Liver (tissue), 9 donors: ENCODE results near the gene RALGAPA2. TPM values are rescaled to one million over a fixed set of nuclear protein-coding genes. Genes with fewer than 3 reads are reported as not detected.

Experiments
- DNase-seq: peaks from one replicate; pipeline ENCODE4 v3.0.0-alpha.2; 2017; ENCODE audit warnings: low spot score
- H3K27ac ChIP-seq, 2 donors: one replicate each; pipeline ENCODE4 v1.7.0; 2013; ENCODE audit warnings: inconsistent platforms in 2 of 2, low read length in 2 of 2, control low read depth in 1 of 2, low read depth in 1 of 2, mild to moderate bottlenecking in 1 of 2
- H3K27me3 ChIP-seq, 4 donors: one replicate each; pipeline versions ENCODE4 v1.6.1 to v1.7.0; 2013; ENCODE audit warnings: low read length in 3 of 4, inconsistent platforms in 1 of 4, mild to moderate bottlenecking in 1 of 4, moderate library complexity in 1 of 4; ENCODE audit not compliant: control insufficient read depth in 4 of 4, insufficient read depth in 4 of 4
- H3K36me3 ChIP-seq, 4 donors: one replicate each; pipeline versions ENCODE4 v1.6.1 to v1.7.0; 2013; ENCODE audit warnings: low read length in 3 of 4, mild to moderate bottlenecking in 3 of 4, low read depth in 1 of 4, moderate library complexity in 1 of 4; ENCODE audit not compliant: control insufficient read depth in 4 of 4, insufficient read depth in 3 of 4
- H3K4me1 ChIP-seq, 4 donors: one replicate each; pipeline versions ENCODE4 v1.6.1 to v1.7.0; 2013; ENCODE audit warnings: low read length in 3 of 4, mild to moderate bottlenecking in 3 of 4, moderate library complexity in 1 of 4; ENCODE audit not compliant: control insufficient read depth in 4 of 4, insufficient read depth in 4 of 4
- H3K4me3 ChIP-seq, 3 donors: one replicate each; pipeline versions ENCODE4 v1.6.1 to v1.7.0; 2013; ENCODE audit warnings: low read length in 3 of 3, control low read depth in 1 of 3, low read depth in 1 of 3, mild to moderate bottlenecking in 1 of 3
- H3K9ac ChIP-seq, 2 donors: one replicate each; pipeline ENCODE4 v1.7.0; 2013; ENCODE audit warnings: low read length in 2 of 2, mild to moderate bottlenecking in 2 of 2, moderate library complexity in 2 of 2, control low read depth in 1 of 2, low read depth in 1 of 2
- H3K9me3 ChIP-seq, 4 donors: one replicate each; pipeline versions ENCODE4 v1.6.1 to v1.7.0; 2013; ENCODE audit warnings: low read length in 3 of 4; ENCODE audit not compliant: control insufficient read depth in 4 of 4
- CTCF ChIP-seq: fragments of 150-350 bp; IDR thresholded peaks from 2 replicates; pipeline ENCODE4 v1.5.1; 2017; ENCODE audit warnings: improper control_type of control experiment, low read depth, low read length; ENCODE audit not compliant: missing input control
- EGR1 ChIP-seq, 2 donors: IDR thresholded peaks; 2 replicates each; pipeline ENCODE4 v1.6.1; 2016 to 2018; ENCODE audit warnings: antibody characterized with exemption in 2 of 2, low read depth in 2 of 2
- FOXA1 ChIP-seq: IDR thresholded peaks from 2 replicates; pipeline ENCODE4 v1.6.1; 2016; ENCODE audit warnings: antibody characterized with exemption
- FOXA2 ChIP-seq: IDR thresholded peaks from 2 replicates; pipeline ENCODE4 v1.6.1; 2016; ENCODE audit warnings: antibody characterized with exemption
- GABPA ChIP-seq, 2 donors: IDR thresholded peaks in 1 of 2; conservative IDR thresholded peaks in 1 of 2; 2 replicates each; pipeline ENCODE4 v1.6.1; 2016; ENCODE audit warnings: antibody characterized with exemption in 2 of 2, mild to moderate bottlenecking in 1 of 2, moderate library complexity in 1 of 2
- HNF4A ChIP-seq, 2 donors: conservative IDR thresholded peaks; 2 replicates each; pipeline ENCODE4 v1.6.1; 2016; ENCODE audit warnings: antibody characterized with exemption in 2 of 2, mild to moderate bottlenecking in 2 of 2
- HNF4G ChIP-seq: IDR thresholded peaks from 2 replicates; pipeline ENCODE4 v1.6.1; 2016; ENCODE audit warnings: antibody characterized with exemption
- JUND ChIP-seq, 2 donors: IDR thresholded peaks; 2 replicates each; pipeline ENCODE4 v1.6.1; 2016; ENCODE audit warnings: antibody characterized with exemption in 2 of 2
- MAX ChIP-seq: IDR thresholded peaks from 2 replicates; pipeline ENCODE4 v1.6.1; 2016; ENCODE audit warnings: antibody characterized with exemption
- NR2F2 ChIP-seq: IDR thresholded peaks from 2 replicates; pipeline ENCODE4 v1.6.1; 2016; ENCODE audit warnings: antibody characterized with exemption
- RAD21 ChIP-seq, 2 donors: IDR thresholded peaks; 2 replicates each; pipeline ENCODE4 v1.6.1; 2016; ENCODE audit warnings: antibody characterized with exemption in 2 of 2, mild to moderate bottlenecking in 2 of 2
- REST ChIP-seq: IDR thresholded peaks from 2 replicates; pipeline ENCODE4 v1.6.1; 2016; ENCODE audit warnings: antibody characterized with exemption, mild to moderate bottlenecking
- RXRA ChIP-seq, 2 donors: IDR thresholded peaks; 2 replicates each; pipeline ENCODE4 v1.6.1; 2017 to 2018; ENCODE audit warnings: antibody characterized with exemption in 2 of 2, mild to moderate bottlenecking in 1 of 2
- SP1 ChIP-seq: IDR thresholded peaks from 2 replicates; pipeline ENCODE4 v1.6.1; 2018; ENCODE audit warnings: antibody characterized with exemption, mild to moderate bottlenecking
- TAF1 ChIP-seq: conservative IDR thresholded peaks from 2 replicates; pipeline ENCODE4 v1.6.1; 2016; ENCODE audit warnings: antibody characterized with exemption, mild to moderate bottlenecking
- YY1 ChIP-seq: IDR thresholded peaks from 2 replicates; pipeline ENCODE4 v1.6.1; 2016; ENCODE audit warnings: antibody characterized with exemption, mild to moderate bottlenecking
- WGBS: extraction: QIAGEN DNeasy Blood & Tissue Kit; methylation state at CpG from one replicate; pipeline ENCODE4 v1.1.7; 2013; 5-methylcytosine and 5-hydroxymethylcytosine counted together
- polyA plus RNA-seq, 2 donors: library from polyadenylated mRNA; stranded (reverse) in 1 of 2; unstranded in 1 of 2; fragments of 200-250 nt in 1 of 2; fragments of >200 nt in 1 of 2; fragmentation: Nextera tagmentation in 1 of 2; extraction: Ambion mirVana in 1 of 2; gene quantifications; one replicate each; pipeline versions ENCODE4 v1.2.1 to v1.2.3, GENCODE V29; 2013 to 2015
- total RNA-seq, 2 donors: library from RNA; depleted of rRNA; stranded (reverse); fragments of >200 nt; gene quantifications; one replicate each; pipeline ENCODE4 v1.2.3, GENCODE V29; 2014
- TF ChIP-seq, protein P1 (sequence below): IDR thresholded peaks from 2 replicates; pipeline ENCODE4 v1.6.1; 2016; ENCODE audit warnings: antibody characterized with exemption
- TF ChIP-seq, protein P2 (sequence below): IDR thresholded peaks from 2 replicates; pipeline ENCODE4 v1.6.1; 2016; ENCODE audit warnings: antibody characterized with exemption
- donor health status: healthy.
- donor health status: healthy.
- donor health status: healthy.
- donor health status: healthy.
- donor health status: healthy.

The RALGAPA2 gene
- total and polyA plus RNA-seq, 4 donors, result 14.8 to 89.9 (median 25.1) TPM

DNA sequence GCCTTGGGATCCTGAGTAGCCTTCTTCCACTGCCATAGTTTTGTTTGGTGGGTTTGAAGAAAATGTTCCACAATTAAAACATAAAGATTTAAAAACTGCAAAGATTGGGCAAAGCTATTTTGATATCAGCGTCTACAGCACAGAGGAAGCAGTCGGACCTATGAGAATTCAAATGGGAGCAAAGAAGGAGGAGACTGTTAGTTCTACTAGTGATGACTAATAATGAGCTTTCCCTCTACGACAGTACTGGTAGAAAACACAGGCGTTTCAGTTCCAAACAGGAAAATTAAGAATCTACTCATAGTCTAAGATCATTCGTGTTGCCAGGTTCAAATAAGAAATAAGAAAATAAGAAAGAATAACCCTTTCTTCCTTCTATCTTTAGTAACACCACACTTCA is 223.4 kb downstream of the RALGAPA2 start:
- TF ChIP-seq, protein P1, sequence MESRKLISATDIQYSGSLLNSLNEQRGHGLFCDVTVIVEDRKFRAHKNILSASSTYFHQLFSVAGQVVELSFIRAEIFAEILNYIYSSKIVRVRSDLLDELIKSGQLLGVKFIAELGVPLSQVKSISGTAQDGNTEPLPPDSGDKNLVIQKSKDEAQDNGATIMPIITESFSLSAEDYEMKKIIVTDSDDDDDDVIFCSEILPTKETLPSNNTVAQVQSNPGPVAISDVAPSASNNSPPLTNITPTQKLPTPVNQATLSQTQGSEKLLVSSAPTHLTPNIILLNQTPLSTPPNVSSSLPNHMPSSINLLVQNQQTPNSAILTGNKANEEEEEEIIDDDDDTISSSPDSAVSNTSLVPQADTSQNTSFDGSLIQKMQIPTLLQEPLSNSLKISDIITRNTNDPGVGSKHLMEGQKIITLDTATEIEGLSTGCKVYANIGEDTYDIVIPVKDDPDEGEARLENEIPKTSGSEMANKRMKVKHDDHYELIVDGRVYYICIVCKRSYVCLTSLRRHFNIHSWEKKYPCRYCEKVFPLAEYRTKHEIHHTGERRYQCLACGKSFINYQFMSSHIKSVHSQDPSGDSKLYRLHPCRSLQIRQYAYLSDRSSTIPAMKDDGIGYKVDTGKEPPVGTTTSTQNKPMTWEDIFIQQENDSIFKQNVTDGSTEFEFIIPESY, result no peak
- TF ChIP-seq GABPA (IDR thresholded peaks at IDR 0.05 in 1 of 2, conservative IDR thresholded peaks at IDR 0.05 in 1 of 2), result no peak
- TF ChIP-seq NR2F2, result no peak
- no peak for TF ChIP-seq HNF4G
- TF ChIP-seq YY1, result no peak
- no peak for TF ChIP-seq RAD21 (IDR thresholded peaks at IDR 0.05)
- TF ChIP-seq, protein P2, sequence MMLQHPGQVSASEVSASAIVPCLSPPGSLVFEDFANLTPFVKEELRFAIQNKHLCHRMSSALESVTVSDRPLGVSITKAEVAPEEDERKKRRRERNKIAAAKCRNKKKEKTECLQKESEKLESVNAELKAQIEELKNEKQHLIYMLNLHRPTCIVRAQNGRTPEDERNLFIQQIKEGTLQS, result no peak
- TF ChIP-seq REST, result no peak
- TF ChIP-seq CTCF, result no peak
- TF ChIP-seq HNF4A (conservative IDR thresholded peaks at IDR 0.05), result no peak
- TF ChIP-seq FOXA2, result no peak
- TF ChIP-seq RXRA (IDR thresholded peaks at IDR 0.05), result no peak
- TF ChIP-seq TAF1, result no peak
- TF ChIP-seq SP1, result no peak
- TF ChIP-seq JUND (IDR thresholded peaks at IDR 0.05), result no peak
- TF ChIP-seq EGR1 (IDR thresholded peaks at IDR 0.05; ENCODE audit: low read depth in 2 of 2), result no peak
- no peak for TF ChIP-seq FOXA1
- TF ChIP-seq MAX, result no peak
- H3K27ac ChIP-seq, result no peak overlapping the region
- peaks cover 8 to 32% (median 27%) of the 10 kb centered on the region in 4 donors for H3K36me3 ChIP-seq

More for the DNA sequence above, 223.4 kb downstream of the RALGAPA2 start:
- DNase-seq, result no peak
- no peaks in the 10 kb centered on the region for H3K27me3 ChIP-seq
- WGBS, result 94% methylated on average over 5 of the region's 5 CpGs
- H3K4me3 ChIP-seq, result no peak overlapping the region
- no peak overlapping the region for H3K9ac ChIP-seq
- no peaks in the 10 kb centered on the region for H3K9me3 ChIP-seq
- peaks cover 2 to 15% (median 13%) of the 10 kb centered on the region in 4 donors for H3K4me1 ChIP-seq
